Measurements from ENCODE around the gene PISD.

Gene PISD

GRCh38 chr22:31652911-31653684 is 8.9 kb downstream of the PISD start:
- DNase-seq (ENCODE audit: low read depth in 3 of 3, low spot score in 1 of 3), result no peak

- DNase-seq (ENCODE audit: low read depth in 3 of 3, low spot score in 1 of 3), result no peak
Measured at GRCh38 chr22:31652088-31652487, 9.9 kb downstream of the PISD start.

GRCh38 chr22:31651664-31652063 is 10.4 kb downstream of the PISD start:
- DNase-seq (ENCODE audit: low read depth in 3 of 3, low spot score in 1 of 3), result no peak

DNA sequence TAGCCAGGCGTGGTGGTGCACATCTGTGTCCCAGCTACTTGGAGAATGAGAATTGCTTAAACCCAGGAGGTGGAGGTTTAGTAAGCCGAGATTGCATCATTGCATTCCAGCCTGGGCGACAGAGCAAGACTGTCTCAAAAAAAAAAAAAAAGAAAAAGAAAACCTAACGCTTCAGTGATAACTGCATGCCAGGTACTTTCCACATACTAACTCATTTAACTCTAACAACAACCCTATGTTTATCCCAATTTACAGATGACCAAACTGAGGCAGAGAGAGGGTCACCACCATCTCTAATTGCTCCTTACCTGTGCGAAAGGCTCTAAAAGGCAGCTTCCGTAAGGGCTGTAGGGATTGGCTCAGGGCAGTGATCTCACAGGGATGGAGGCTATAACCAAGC is 11.6 kb downstream of the PISD start:
- DNase-seq (ENCODE audit: low read depth in 3 of 3, low spot score in 1 of 3), result no peak

DNA sequence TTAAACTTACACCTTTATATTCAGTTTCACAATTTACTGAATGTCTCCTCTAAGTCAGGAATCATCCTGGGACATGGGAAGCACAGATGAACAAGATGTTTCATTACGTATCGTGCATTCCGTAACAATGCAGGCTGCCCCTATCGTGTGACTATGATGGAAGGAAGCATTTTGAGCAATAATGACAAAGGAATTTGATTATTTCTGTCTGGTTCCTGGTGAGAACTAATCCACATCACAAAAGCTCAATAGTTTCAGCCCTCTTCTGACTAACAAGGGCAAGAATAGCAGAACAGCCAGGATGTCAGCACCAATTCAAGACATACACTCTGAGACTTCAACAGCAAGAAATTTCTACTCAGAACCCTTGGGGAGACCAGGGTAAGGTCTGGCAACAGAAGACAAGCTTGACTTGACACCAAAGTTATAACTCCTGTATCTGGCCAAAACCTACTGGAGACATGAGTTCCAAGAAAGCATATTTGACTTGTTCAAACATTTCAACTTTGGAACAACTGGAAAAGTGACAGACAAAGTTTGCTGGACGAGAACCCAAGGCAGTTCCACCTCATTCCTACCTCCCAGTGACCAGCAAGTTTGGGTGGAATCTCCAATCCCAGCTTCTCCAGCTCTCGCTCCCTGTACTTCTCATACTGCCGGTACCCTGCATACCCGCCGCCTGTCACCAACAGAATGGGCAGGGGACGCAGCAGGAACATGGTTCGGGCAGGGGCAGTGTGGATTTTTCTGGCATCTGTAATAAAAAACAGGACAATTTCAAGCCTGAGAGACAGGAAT is 14.3 kb downstream of the PISD start:
- no peak for DNase-seq (ENCODE audit: low read depth in 3 of 3, low spot score in 1 of 3)

DNA sequence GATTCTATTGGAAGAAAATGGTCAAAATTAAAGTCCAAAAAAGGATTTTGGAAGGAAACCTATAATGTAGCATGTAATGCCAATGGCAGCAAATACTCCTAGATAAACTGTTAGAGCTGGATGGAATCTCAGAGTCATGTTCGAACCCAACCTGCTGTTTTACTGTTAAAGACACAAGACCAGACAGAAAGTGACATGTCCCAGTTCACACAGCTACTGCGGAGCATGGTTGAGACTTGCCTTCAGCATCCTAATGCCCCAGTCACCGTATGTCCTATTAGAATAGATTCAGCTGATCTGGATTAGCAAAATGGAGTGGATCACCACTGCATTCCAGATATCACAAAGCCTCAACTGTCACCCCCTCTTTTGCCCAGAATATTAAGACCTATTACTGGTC is 14.9 kb downstream of the PISD start:
- no peak for DNase-seq (ENCODE audit: low read depth in 3 of 3, low spot score in 1 of 3)

DNA sequence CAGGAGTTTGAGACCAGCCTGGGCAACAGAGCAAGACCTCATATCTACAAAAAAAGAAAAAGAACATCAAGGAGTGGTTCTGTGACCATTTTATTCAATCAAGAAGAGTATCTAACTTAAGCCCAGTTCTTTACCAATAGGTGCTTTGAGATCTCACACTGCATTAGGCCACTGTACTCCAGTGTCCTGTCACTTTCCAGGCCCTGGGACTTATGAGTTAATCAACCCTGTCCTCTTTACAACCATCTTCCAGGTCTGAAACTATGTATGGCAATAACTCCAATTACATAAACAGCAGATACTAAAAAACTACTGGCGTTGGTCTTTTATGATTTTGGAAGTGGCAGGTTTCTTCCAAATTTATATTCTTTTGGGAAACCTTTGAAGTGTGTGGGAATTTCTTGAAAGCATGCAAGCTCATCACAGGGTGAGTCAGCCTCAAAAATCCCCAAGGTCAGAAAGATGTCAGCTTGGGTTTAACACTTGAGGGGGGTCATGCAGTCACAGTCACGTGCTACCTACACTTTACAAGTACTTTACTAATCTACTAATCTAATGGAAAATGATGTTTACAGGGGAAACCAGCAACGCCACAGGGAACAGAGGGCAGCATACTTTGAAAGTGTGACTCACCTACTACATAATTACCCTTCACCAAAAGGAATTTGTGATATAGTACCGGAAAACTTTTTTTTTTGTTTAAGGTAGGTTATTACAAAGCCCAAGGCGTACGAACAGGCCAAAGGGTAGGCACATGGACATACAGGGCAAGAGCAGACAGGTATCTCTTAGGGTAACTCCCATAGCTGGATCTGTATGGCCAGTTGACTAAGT is 15.6 kb downstream of the PISD start:
- no peak for DNase-seq (ENCODE audit: low read depth in 3 of 3, low spot score in 1 of 3)

DNA sequence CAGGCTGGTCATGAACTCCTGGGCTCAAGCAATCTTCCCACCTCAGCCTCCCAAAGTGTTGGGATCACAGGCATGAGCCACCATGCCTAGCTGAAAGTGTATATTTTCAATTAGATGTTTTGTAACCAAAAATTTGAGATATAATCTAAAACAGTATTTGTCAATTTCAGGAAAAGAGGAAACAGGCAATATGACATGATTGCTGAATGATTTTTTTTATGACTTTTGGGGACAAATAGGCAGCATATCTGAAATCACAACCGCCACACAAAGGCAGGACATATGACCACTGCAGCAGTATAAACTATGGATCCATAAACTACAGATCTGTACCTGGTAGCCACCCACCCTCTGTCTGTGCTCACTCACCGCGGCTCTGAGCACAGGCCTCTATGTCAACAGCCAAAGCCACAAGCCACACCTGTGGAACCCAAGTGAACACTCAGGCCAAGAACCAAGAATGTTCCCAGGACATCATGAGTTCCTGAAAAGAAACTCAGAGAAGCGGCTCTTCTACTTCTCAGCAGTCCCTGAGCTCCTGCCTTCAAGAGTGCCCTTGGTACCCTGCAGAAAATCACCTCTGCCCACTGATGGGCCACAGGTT is 22.5 kb downstream of the PISD start:
- no peak for DNase-seq (ENCODE audit: low read depth in 3 of 3, low spot score in 1 of 3)

- DNase-seq (ENCODE audit: low read depth in 3 of 3, low spot score in 1 of 3), result no peak
Measured at GRCh38 chr22:31637891-31638618, 24.0 kb downstream of the PISD start.

DNA sequence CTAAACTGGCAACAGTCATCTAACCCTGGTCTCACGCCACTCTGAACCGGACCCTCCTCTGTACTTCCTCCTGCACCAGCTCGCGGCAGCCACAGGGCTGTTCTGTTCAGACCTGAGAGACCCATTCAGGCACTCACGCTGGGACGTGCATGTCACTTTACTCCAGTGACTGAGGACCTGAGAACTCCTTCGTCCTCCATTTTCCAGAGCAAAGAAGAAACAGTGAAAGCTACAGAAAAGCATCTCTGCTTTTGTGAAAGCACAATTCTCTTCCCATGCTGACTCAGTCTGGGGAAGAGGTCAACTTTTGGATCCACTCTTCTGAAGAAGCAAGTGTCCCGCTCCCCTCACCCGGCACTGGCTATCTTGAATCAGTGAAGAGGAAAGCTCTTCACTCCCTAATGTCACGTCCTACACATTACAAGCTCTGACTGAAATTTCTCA is 24.5 kb downstream of the PISD start:
- no peak for DNase-seq (ENCODE audit: low read depth in 3 of 3, low spot score in 1 of 3)

DNA sequence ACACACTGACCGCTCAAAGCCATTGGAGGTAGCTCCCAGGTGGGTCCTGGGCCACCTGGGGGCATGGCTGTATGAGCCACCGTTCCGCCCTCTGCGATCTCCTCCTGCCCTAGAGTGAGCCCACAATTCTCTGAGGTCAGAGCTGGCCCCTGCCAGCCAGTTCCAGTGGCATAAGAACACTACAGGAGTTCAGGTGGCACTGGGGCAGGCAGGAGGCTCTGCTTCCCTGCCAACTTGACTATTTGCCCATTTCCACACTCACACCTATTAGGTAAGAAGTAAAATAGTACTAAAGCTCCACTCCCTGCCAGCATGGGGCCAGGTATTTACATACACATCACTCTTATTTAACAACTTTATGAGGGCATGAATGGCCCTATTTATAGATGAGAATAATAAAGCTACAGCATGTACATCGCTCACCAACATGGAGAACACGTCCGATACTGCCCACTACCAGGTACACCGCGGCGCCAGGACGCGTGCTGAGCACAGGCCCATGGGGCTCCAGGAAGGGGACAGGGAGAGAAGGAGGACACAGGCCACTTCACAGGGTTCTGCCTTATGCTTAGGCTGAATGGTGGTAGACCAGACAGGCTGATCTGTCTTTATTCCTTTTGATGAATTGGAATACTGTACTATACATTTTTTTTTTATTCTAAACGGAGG is 26.2 kb downstream of the PISD start:
- no peak for DNase-seq (ENCODE audit: low read depth in 3 of 3, low spot score in 1 of 3)

GRCh38 chr22:31631436-31631835 is 30.6 kb downstream of the PISD start:
- no peak for DNase-seq (ENCODE audit: low read depth in 3 of 3, low spot score in 1 of 3)

- peak; percentile 62 to 70 (median 69) for DNase-seq (ENCODE audit: low read depth in 3 of 3, low spot score in 1 of 3)
Measured at GRCh38 chr22:31630331-31631329, 31.4 kb downstream of the PISD start.

DNA sequence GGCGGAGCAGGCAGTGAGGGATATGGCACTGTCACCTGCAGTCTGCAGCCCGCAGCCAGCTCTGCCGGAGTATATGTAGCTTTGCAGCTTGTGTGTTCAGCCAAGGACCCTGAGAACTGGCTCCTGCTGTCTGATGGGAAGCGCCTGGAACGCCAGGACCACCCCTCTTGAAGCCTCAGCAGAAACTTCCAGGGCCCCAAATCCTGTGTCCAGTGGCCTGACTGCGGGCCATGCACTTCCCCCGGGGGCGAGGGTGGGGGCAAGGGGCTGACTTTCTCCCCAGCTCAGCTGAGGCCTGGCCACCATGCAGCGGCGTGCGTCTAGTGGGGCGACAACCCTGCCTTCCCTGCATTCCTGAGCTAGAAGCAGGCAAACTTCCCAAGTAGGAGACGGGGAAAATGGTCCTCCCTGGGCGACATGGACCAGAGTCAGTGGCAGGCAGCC is 32.3 kb downstream of the PISD start:
- no peak for DNase-seq (ENCODE audit: low read depth in 3 of 3, low spot score in 1 of 3)

GRCh38 chr22:31628969-31629708 is 32.9 kb downstream of the PISD start:
- DNase-seq (ENCODE audit: low read depth in 3 of 3, low spot score in 1 of 3), result no peak

GRCh38 chr22:31628362-31628761 is 33.7 kb downstream of the PISD start:
- DNase-seq (ENCODE audit: low read depth in 3 of 3, low spot score in 1 of 3), result no peak

DNA sequence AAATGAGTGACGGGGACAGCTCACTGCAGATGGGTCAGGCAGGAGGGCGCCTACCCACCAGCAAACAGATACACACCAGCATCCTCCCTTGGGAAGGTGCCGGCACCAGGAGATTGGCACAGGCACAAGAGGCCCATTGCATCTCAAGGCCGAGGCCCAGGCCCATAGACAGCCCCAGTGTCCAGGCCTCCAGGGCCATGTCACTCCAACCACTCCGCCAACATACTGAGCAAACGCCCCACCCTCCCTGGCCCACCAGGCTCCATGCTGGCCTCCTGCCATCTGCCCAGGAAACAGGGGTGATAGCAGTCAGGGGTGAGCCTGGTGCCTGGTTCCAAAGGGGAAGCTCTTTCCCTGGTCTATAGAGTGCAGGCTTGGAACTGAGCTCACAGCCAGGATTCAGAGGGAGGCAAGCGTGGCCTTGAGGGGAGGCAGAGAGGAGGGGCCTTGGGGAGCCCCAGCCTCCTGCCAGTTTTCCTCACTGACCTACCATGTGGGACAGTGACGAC is 34.7 kb downstream of the PISD start:
- DNase-seq (ENCODE audit: low read depth in 3 of 3, low spot score in 1 of 3), result no peak

All from stimulated activated CD4-positive, alpha-beta T cell treated with anti-CD3 and anti-CD28 coated beads, TNF-alpha, amount 100 ng/mL, for 1 hour (primary cell).